Activated T-cell treated with anti-CD3 and anti-CD28 coated beads for 48 hours (primary cell): ENCODE measurements around the gene ADARB1.

Source experiments
- DNase-seq: peaks from one replicate; pipeline ENCODE4 v3.0.0-alpha.2; 2020; ENCODE audit warnings: low read depth

The ADARB1 gene

DNA sequence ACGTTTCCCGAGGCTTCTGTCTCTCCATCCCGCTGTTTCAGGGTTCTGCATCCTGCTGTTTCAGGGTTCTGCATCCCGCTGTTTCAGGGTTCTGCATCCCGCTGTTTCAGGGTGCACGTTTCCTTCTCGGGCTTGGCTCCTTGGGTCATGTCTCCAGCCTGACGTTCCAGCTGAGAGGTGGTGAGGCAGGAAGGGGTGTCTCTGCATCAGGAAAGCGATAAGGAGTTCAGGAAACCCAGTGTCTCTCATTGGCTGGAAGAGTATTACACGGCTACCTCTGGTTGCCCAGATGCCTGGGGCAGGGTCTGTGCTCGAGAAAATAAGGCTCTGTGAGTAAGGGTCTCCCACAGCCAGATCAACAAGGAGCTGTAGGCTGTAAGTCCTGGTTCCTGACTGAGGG is 21.1 kb downstream of the ADARB1 start:
- DNase-seq: no peak

DNA sequence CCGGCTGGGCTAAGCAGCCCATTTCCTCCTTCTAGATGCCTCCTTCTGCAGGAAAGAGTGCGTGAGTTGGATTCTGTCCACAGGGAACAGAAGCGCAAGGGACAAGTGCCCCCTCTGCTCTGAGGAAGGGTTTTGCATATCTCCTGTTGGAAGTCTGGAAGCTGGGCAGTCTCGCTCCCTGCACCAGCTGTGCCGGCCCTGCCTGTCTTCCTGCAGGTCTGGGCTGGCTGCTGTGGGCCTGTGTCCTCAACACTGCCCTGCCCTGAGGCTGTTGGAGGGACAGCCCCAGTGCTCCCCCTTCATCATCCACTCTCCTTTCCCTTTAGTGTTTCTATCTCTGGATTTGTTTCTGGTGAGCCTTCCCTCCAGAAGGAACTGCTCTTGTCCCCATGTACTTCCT is 21.8 kb downstream of the ADARB1 start:
- no peak for DNase-seq

DNA sequence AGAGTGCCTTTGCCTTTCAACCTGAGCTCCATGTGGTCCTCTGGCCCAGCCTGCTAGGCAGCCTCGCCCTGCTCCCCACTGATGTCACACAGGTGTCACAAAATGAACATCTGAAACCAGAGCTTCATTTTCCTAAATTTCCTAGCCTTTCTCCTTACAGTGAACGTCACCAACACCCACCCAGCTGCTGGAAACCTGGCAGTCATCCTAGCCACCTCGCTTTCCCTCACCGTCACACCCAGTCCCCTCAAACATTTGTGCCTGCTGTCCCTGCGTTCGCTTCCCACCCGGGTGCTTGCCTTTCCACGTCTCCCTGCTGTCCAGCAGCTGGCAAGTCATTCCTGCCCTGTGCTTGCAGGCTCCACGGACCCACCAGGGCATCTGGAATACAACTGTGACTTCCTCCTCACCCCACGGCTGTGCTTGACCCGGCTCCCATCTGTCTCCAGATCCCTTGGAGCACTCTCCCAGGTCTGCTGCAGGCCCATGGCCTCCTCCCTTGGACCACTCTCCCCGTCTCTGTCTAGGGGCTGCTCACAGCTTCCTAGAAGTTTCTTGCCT is 23.5 kb downstream of the ADARB1 start:
- no peak for DNase-seq

DNA sequence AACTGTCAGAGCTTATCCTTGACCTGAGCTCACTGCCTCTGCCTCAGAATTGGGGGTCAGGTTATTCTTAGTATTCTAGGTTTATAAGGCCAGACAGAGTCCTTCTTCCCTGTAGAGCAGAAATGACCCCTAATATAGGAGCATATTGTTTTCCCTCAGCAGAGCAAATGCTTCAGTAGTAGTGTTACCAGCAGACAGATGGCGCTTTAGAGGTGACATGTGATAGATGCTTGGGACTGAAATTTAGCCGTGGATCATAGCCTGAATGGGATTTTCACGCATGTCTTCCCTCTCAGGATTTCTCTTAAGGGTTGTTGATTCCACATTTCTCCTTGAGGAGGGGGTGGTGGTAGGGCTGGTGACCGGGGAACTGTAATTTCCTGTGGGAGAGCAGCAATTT is 24.5 kb downstream of the ADARB1 start:
- DNase-seq: no peak

DNA sequence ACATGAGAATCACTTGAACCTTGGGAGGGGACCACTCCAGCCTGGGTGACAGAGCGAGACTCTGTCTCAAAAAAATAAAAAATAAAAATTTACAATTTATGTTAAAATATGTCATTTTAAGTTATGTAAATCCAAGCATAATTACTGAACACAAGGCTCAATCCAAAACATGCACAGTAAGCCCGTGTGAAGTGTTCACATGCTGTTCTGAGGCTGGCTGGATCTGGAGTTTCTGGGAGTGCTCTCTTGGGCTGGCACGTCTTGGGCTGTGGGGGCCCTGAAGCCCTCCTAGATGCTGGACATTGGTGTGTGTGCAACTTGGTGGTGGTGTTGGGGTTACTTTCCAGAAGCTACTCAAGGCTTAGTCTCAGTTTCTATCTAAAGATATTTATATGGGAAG is 25.2 kb downstream of the ADARB1 start:
- no peak for DNase-seq

DNA sequence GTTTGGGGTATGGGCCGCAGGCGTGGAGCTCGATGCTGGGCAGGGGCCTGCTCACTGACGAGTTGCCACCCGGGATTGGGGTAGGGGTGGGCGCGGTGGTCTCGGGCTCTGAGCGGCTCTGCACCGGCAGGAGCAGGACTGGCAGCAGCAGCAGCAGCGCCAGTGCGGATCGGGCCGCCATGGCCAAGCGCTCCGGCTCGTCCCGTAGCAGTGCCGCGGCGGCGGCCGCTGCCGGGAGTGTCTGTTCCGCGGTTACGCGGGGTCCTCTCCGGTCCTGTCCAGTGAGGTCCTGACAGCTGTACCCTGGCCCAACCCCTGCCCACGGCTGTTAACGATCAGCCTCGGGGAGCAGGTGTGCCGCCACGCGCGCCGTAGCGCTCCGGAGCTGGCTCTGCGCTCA is 26.5 kb downstream of the ADARB1 start:
- DNase-seq: no peak

DNA sequence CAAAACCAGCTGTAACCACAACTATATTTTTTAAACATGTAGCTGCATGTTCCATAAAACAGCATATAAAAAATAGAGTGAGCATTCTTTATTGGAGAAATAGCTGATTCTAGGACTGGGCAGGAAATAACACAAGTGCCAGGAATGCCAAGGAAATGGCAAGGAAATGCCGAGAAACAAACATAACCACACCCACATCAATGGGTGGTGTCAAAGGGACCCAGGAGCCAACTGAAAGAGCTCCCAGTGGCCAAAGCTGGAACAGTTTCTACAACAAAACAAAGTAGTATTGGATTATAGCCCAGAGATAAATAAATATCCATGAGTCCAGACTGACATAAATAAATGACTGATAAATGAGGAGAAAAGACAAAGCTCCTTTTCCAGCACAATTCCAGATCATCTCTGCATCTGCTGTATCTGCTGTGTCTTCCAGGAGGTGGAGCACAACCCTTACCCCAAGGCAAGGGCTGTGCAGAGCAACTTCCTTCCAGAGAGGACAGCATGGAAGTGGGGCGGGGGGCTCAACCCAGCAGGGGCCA is 28.1 kb downstream of the ADARB1 start:
- DNase-seq: no peak

DNA sequence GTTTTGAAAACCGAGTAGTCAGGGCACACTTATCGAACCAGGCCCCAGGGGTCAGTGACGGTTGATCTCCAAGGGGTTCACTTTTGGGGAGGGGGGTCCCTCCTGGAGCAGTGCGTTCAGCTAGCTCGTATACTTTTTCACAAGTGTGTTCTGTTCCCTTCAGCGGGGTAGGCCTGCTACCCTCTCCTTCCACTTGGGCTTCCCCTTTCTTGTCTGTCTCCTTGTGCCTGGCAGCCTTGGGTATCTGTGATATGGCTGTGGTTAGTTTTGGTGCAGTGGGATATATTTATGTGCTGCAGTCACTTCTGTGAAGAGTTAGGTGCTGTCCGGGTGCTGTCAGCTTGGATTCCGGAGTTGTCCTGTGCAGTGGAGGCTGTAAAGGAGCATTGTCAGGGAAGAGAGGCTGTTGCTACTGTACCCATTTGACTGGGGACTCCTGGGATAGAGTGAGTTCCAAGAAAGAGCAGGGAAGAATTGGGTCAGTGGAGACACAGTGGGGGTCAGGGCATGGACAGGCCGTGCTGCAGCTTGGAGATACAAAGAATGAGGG is 29.7 kb downstream of the ADARB1 start:
- no peak for DNase-seq

DNA sequence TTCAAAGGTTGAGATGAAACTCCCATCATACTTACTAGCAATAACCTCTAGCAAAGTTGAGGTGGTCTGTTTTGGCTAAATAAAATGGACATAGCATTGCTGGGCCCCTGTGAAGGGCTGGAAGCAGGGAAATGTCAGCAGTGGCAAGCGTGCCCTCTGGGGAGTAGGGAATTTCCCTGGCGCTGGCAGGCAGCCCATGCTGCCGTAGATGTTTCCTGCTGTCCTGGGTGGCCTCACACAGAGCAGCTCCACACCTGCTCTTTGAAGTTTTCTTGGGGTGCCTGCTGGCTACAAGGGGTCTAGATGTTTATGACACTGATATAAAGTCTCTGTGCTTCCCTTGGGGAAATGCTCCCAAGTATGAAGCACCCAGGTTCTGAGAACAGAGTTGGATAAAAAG is 30.2 kb downstream of the ADARB1 start:
- no peak for DNase-seq

DNA sequence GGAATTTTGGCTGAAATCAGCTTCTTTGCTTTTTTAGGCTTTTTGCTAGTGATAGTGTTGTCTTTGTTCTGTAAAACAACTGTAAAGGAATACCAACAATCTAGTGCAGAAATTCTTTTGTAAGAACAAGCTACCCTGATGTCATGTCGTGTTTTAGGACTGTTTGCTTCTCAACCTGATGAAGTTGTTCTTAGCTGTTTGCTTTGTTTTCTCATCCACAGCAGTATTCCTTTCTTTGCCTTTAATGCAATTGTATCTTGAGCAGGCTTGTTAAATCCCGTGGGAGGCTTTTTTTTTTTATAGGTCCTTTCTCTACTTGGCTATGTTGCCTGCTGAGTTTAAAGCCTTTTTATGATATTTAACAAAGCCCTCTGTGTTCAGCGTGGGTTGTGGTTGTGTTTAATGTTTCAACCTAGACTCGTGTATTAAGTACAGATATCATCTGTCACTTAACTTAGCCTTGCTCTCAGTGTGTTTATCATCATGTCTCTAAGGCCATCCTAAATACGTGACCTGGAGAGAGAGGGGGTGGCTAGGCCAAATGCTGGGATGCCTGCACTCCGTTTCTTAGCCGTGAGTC is 31.6 kb downstream of the ADARB1 start:
- DNase-seq: no peak

DNA sequence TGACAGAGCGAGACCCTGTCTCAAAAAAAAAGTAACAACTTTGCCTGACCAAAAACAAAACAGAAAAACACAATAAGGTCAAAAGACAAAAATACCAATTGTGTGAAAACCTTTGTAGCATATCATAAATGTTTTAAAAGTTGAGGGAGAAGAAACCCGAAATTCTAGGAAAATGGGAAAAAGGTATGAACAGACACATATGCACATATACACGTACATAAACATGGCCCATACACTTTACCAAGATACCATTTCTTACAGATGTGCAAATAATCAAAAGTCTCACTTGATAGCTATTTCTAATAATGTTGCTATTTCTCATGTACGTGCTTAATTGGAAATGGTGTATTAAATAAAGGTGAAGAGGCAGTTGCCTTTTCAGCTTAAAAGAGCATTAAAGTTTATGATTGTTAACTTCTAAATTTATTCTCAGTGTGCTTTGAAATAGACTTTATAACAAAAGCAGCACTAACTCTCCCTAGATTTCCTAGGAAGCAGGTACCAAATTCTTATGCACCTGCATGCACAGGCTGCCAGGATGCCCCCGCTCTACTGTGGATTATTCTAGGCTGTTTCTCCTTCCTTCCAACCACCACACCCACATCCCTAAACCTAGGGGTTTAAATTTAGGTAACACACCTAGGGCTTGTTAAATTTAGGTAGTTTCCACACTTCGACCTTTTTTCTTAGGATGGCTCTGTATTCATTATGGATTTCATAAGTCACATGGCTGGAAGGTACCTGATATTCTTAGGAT is 33.8 kb downstream of the ADARB1 start:
- no peak for DNase-seq

DNA sequence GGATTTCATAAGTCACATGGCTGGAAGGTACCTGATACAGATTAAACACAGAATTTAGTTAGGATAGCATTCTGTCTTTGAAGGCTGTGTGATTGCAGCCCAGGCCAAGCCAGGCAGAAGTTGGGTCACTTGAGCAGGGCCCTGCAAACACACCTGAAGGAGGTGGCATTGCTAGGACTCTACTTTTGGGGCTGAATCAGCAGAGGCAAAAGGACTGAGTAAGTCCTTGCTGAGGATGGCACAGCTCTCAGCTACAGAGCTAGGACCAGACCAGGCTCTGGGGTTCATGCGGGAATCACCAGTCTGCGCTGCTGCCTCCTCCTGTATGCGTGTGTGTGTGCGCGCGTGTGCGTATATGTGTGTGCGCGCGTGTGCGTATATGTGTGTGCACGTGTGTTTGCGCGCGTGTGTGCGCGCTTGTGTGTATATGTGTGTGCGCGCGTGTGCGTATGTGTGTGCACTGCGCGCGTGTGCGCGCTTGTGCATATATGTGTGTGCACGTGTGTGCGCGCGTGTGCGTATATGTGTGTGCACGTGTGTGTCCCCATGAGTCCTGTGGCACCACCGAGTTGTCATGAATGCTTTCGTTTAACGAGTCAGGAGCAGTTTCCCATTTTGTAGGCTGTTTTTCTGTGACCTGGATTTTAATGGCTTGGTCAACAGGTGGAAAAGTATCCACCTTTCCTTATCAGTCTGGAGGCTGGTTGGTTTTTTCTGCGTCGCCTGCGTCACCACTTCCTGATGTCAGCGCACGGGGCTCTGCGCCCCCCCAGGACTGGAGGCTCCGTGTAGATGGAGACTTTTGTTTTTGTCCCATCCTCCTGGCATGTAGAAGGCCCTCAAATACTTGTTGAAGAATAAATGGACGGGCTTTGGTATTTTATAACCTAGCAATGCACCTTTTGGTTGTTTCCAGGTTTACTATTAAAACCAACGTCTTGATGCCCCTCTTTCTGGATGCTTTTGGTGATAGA is 34.7 kb downstream of the ADARB1 start:
- DNase-seq: no peak

DNA sequence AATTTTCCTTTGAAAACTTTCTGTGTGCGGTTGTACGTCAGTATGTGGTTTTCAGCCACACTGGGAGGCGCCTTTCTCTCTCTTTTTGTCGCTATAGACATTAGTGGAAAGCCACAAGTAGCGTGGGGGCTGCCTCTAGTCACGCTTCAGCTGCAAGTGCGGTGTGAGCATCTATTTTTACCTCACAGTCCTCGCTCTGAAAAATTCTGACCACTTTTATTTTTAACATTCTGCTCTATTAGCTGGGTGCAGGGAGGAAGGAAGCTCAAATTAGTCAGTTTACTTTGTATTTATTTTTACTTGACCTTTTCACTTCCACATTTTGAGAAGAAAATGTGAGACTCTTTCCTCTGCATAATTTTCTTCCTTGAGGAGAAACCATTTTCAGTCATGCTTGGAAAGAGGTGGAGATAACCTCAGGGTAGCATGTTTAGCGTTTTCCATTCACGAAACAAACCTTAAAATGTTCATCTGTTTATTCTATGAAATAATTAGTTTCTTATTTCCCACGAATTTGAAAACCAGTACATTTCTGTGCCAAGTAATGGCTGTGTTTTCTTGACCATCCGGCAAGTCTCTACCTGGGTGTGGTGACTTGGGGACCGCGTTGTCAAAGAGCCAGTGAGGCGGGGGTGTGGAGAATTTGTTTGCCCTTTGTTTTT is 35.6 kb downstream of the ADARB1 start:
- no peak for DNase-seq

DNA sequence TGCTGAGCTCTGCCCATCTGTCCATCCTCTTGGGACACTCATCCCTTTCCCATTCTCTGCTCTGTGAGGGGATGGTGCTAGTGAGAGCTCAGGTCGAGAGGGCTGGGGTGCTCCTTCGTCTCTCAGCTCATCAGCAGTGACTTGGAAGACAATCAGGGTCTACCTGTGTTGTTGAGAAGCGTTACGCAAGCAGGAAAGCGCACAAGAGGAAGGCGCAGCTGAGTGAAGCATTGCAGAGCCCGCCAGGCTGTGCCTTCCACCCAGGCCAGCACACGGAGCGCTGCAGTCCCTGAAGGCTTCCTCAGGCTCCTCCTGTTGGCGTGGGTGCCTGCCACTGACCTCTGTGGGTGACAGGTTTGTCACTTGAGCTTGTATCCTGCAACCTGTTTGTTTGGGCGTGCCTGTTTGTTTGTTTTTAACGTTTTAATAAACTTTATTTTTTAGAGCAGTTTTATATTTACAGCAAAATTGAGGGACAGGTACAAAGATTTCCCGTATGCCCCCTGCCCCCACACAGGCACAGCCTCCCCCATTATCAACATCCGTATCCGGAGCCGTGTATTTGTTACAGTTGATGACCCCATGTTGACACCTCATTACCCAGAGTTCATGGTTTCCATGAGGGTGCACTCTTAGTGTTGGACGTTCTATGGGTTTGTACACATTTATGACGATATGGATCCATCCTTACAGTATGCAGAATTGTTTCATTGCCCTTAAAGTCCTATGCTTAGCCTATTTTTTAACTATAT is 36.7 kb downstream of the ADARB1 start:
- no peak for DNase-seq

DNA sequence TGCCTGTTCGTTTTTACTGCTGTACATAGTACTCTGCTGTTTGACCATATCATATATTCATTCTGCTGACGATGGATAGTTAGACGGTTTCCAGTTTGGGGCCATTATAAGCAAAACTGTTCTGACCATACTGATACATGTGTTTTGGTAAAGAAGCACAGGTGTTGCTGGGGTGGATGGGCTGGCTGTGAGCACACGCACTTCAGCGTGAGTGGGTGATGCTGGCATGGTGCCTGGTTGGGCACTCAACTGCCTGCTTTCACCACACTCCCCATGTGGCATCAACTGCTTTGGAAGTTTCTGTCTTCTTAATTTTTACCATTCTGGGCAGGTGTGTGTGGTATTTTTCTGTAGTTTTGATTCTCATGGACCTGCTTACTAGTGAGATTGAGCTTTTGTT is 37.3 kb downstream of the ADARB1 start:
- no peak for DNase-seq

DNA sequence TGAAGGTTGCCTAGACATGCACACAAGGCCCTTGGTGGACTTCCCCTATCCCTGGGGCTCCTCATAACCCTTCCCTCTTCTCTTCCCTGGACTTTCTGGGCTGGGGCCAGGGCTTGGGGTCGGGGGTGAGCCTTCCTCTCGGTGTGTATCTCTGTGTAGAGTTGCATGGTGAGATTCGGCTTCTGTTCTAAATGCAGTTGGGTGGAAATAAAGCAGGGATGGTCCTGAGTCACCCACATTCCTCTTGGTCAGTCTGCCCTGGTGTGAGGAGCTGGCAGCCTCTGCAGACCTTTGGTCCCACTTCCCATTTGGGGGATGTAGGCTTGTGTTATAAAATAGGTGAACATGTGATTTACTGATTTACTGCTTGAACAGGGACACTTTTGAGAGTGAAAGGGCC is 38.0 kb downstream of the ADARB1 start:
- no peak for DNase-seq

DNA sequence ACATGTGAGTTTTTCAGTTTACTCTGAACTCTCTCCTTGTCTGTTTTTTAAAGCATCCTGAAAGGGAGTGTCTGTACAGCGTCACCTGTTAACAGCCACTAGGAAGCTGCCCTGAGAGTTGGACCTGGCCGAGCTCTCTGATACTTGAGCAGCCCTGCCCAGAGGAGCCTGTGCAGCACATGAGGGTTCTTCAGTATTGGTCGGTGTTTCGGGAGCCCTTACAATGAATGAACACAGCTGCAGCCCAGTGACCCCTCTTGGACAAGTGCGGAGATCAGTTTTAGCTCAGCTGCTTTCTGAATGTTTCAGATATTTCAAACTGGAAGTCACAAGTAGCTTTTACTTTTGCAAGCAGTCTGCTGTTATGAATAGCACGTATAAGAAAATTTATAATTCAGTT is 39.2 kb downstream of the ADARB1 start:
- no peak for DNase-seq

DNA sequence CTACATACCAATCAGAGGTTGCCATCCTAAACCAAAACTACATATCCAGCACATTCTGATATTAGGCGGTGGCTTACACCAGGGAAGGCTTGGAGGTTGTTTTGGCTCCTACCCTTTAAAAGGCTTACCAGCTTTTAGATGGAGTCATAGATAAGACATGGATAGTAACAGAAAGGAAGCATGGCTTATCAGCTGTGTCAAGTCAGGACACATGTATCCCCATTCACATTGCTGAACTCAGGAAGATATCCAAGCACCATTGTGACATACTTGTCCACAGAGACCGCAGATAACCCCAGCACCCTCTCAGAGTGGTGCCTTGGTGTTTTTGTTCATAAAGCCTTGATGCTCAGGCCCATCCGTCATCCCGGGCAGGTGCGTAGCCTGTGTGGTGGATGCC is 39.7 kb downstream of the ADARB1 start:
- DNase-seq: no peak

DNA sequence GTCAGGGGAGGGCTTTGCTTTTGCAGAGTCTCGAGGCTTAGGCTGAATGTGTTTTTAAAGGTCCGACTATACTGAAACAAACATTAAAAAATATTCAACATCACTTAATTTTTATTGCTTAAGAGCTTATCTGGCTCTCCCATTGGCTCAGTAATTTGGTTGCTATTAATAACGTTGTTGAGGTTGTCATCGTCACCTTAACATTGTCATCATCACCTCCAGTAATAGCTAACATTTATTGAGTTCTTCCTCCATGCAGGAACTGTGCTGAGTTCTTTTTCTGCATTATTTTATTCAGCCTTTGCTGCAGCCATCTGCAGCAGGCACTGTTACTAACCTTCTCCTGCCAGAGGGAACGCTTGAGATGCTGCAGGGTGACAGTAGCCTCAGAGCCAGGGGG is 40.1 kb downstream of the ADARB1 start:
- no peak for DNase-seq

DNA sequence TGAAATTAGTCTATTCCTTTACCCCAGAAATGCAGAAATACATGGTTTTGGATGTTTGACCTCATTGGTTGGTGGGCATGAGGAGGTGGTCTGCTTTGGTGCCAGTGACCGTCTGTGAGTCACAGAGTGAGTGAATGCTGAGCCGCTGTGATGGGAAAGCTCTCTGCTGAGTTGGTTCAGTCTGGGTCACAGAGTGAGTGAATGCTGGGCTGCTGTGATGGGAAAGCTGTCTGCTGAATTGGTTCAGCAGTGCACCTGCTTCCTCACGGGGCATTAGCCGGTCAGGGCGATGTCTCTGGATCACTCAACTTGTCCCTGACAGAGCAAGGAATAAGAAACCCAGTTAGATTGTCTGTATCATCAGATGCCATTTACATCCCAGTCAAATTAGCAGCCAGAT is 40.8 kb downstream of the ADARB1 start:
- DNase-seq: no peak

DNA sequence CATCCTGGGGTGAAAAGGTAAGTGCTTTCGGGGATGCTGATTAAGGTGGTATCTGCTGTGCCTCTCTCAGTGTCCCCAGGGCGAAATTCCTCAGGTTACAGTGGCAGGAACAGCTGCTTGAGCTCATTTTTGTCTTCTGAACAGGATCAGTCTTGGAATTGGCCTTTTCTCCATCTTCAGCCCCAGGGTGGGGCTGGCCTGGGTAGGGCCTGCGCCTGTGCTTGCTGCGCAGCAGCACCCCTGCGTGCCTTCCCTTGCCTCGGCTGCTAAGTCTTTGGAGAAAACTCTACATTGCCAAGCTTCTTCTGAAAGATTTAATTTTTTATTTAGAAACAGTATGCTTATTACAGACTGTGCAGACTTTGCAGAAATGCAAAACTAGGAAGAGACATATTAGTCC is 41.7 kb downstream of the ADARB1 start:
- no peak for DNase-seq
